A549 (cell line): Measurements from ENCODE around the gene CDH4. TPM values are rescaled to one million over a fixed set of nuclear protein-coding genes. Genes with fewer than 3 reads are reported as not detected.

Source experiments
- ATAC-seq, 2 experiments: fragments of 200-7000 bp in 1 of 2; fragments of >200 bp in 1 of 2; cut with Nextera tagmentation in 1 of 2; cut with Tn5 transposase in 1 of 2; 3 replicates each; pipeline versions ENCODE4 v1.8.0 to v1.9.1; 2018 to 2020; ENCODE audit warnings: mild to moderate bottlenecking in 1 of 2, moderate library complexity in 1 of 2
- CTCF ChIA-PET: fragments of 300-600 bp; sonication (Branson Sonifier 250); formaldehyde crosslinking; extraction: SDS; loops from one replicate; lab custom pipeline; 2021; ENCODE audit warnings: antibody characterized with exemption, inconsistent platforms; lab: Yijun Ruan, JAX
- POLR2A ChIA-PET: fragments of 350-600 bp; formaldehyde crosslinking; extraction: SDS; loops from one replicate; lab custom pipeline; 2021; ENCODE audit warnings: antibody characterized with exemption, inconsistent platforms; lab: Yijun Ruan, JAX
- DNase-seq, 2 experiments: peaks; one replicate each; pipeline versions ENCODE4 v3.0.0 to v3.0.0-alpha.2; 2011 to 2016; ENCODE audit warnings: low read depth in 1 of 2, low spot score in 1 of 2
- FAIRE-seq: peaks from 2 replicates; lab custom pipeline; 2011; peaks lifted over from hg19 to GRCh38; lab: Jason Lieb, UNC
- H3K27ac ChIP-seq, 2 experiments: fragments of >200 bp; sonication (Bioruptor Twin); formaldehyde crosslinking; 3 replicates each; pipeline ENCODE4 v1.5.1; 2016 to 2017
- H3K4me1 ChIP-seq: fragments of >200 bp; sonication (Bioruptor Twin); formaldehyde crosslinking; 3 replicates; pipeline ENCODE4 v1.6.1; 2016
- H3K4me2 ChIP-seq: fragments of >200 bp; sonication (Bioruptor Twin); formaldehyde crosslinking; 3 replicates; pipeline ENCODE4 v1.6.1; 2016
- H3K4me3 ChIP-seq: fragments of >200 bp; sonication (Bioruptor Twin); formaldehyde crosslinking; 3 replicates; pipeline ENCODE4 v1.5.1; 2016
- H3K9me3 ChIP-seq: fragments of >200 bp; sonication (Bioruptor Twin); formaldehyde crosslinking; 3 replicates; pipeline ENCODE4 v1.6.1; 2016
- BCL3 ChIP-seq: fragments of >200 bp; sonication (Bioruptor Twin); formaldehyde crosslinking; IDR thresholded peaks from 3 replicates; pipeline ENCODE4 v1.6.1; 2016
- ELK1 ChIP-seq: fragments of 150-350 bp; IDR thresholded peaks from 2 replicates; pipeline ENCODE4 v1.6.1; 2014; ENCODE audit warnings: low read depth, mild to moderate bottlenecking, low read length
- ESRRA ChIP-seq: fragments of 150-350 bp; IDR thresholded peaks from 2 replicates; pipeline ENCODE4 v1.6.1; 2014; ENCODE audit warnings: mild to moderate bottlenecking, low read length, borderline replicate concordance
- FOSB ChIP-seq: fragments of 250-450 bp; sonication (Bioruptor Pico); IDR thresholded peaks from 2 replicates; pipeline ENCODE4 v1.5.0; 2020; ENCODE audit warnings: mild to moderate bottlenecking, moderate library complexity
- HDAC2 ChIP-seq: fragments of 200-600 bp; sonication (generic); IDR thresholded peaks from 2 replicates; pipeline ENCODE4 v1.6.1; 2016
- HMGXB4 ChIP-seq: fragments of 250-450 bp; sonication (Bioruptor Pico); IDR thresholded peaks from 2 replicates; pipeline ENCODE4 v1.5.0; 2021; ENCODE audit warnings: mild to moderate bottlenecking, moderate library complexity, borderline replicate concordance
- HOXA7 ChIP-seq: fragments of 250-450 bp; sonication (Bioruptor Pico); IDR thresholded peaks from 2 replicates; pipeline ENCODE4 v1.5.0; 2020; ENCODE audit warnings: mild to moderate bottlenecking, moderate library complexity
- JUN ChIP-seq, 2 experiments: fragments of >200 bp; sonication (Bioruptor Twin); formaldehyde crosslinking; IDR thresholded peaks; 2 replicates in 1 of 2; 3 replicates in 1 of 2; pipeline ENCODE4 v1.6.1; 2016 to 2017
- JUNB ChIP-seq: fragments of >200 bp; sonication (Bioruptor Twin); formaldehyde crosslinking; IDR thresholded peaks from 2 replicates; pipeline ENCODE4 v1.6.1; 2016
- MAX ChIP-seq: IDR thresholded peaks from 2 replicates; pipeline ENCODE4 v1.6.1; 2012
- NR3C1 ChIP-seq: fragments of >200 bp; sonication (Bioruptor Twin); formaldehyde crosslinking; IDR thresholded peaks from 3 replicates; pipeline ENCODE4 v1.6.1; 2017
- REST ChIP-seq: fragments of 200-600 bp; sonication (generic); IDR thresholded peaks from 2 replicates; pipeline ENCODE4 v1.6.1; 2016; ENCODE audit warnings: antibody characterized with exemption, mild to moderate bottlenecking, moderate library complexity
- RNF2 ChIP-seq: fragments of 200-600 bp; sonication (generic); IDR thresholded peaks from 2 replicates; pipeline ENCODE4 v1.6.1; 2016; ENCODE audit warnings: low read depth, mild to moderate bottlenecking, antibody characterized with exemption, moderate library complexity, borderline replicate concordance
- TFCP2L1 ChIP-seq: fragments of 250-450 bp; sonication (Bioruptor Pico); IDR thresholded peaks from 2 replicates; pipeline ENCODE4 v1.5.0; 2021; ENCODE audit warnings: mild to moderate bottlenecking
- ZC3H11A ChIP-seq: fragments of 450-650 bp; IDR thresholded peaks from 2 replicates; pipeline ENCODE4 v1.6.1; 2014; ENCODE audit warnings: antibody characterized with exemption, mild to moderate bottlenecking
- ZNF302 ChIP-seq: fragments of 250-450 bp; sonication (Bioruptor Pico); IDR thresholded peaks from 2 replicates; pipeline ENCODE4 v1.9.0; 2021; ENCODE audit warnings: inconsistent platforms, mild to moderate bottlenecking, moderate library complexity
- WGBS: methylation state at CpG from one replicate; pipeline ENCODE4 v1.1.6; 2017; ENCODE audit errors: missing lambda C conversion rate; 5-methylcytosine and 5-hydroxymethylcytosine counted together
- polyA plus RNA-seq, 4 experiments: library from polyadenylated mRNA; depleted of rRNA in 3 of 4; stranded (reverse); fragments of >200 nt; fragmentation: RNase III in 1 of 4; extraction: RNeasy Plus Mini Kit Qiagen cat#74134 plus additional on column Dnase treatment in 1 of 4; gene quantifications; 2 replicates in 3 of 4; 3 replicates in 1 of 4; pipeline ENCODE4 v1.2.3, GENCODE V29; 2011 to 2017

The CDH4 gene
- polyA plus RNA-seq, 2 of the 4 experiments (the other 2 are of a cell fraction) = 3.4 to 10.3 TPM

- whole genome bisulfite sequencing = 60% methylated on average over 14 of the region's 18 CpGs
- Histone ChIP-seq H3K4me3 (no peak overlapping the region), H3K4me2 (no peak overlapping the region), H3K27ac (no peak overlapping the region), H3K9me3 (peaks cover 7% of the 10 kb centered on the region; the same call in 1 of the 3 replicates), H3K4me1 (no peaks in the 10 kb centered on the region)
- TF ChIP-seq ZNF302 (no peak), ZC3H11A (no peak), HOXA7 (CRISPR knock-in tag) (no peak), RNF2 (no peak), REST (no peak), JUNB (no peak), JUN (IDR thresholded peaks at IDR 0.05) (no peak)
- no peak for ATAC-seq
- CTCF ChIA-PET = no interaction called here
- POLR2A ChIA-PET = no interaction called here
- FAIRE-seq = no peak
- DNase-seq = no peak
Measured at GRCh38 chr20:61913423-61914225, 661.6 kb downstream of the CDH4 start.

GRCh38 chr20:61915101-61915500, 663.0 kb downstream of the CDH4 start:
- H3K4me3 ChIP-seq = no peak overlapping the region
- no peak overlapping the region for H3K27ac ChIP-seq
- 57% methylated on average over 5 of the region's 7 CpGs for WGBS
- H3K4me2 ChIP-seq = no peak overlapping the region
- ATAC-seq (no peak), DNase-seq (no peak), FAIRE-seq (no peak)
- peaks cover 7% of the 10 kb centered on the region; the same call in 1 of the 3 replicates for H3K9me3 ChIP-seq
- CTCF ChIA-PET = no interaction called here
- H3K4me1 ChIP-seq = no peaks in the 10 kb centered on the region
- POLR2A ChIA-PET = no interaction called here
- no peak for TF ChIP-seq BCL3

- no peak for FAIRE-seq
- DNase-seq = no peak
- Histone ChIP-seq H3K27ac (no peak overlapping the region), H3K4me2 (no peak overlapping the region), H3K9me3 (no peaks in the 10 kb centered on the region; the same call in 2 of the 3 replicates), H3K4me3 (no peak overlapping the region), H3K4me1 (no peaks in the 10 kb centered on the region)
- ChIA-PET POLR2A (no interaction called here), CTCF (interaction anchor here (0.6 to 1.4 kb wide), 2 partner anchors 20 to 250 kb away, joined by 3 to 4 read pairs; no protein-coding TSS in a partner anchor)
- no peak for TF ChIP-seq REST
- TF ChIP-seq TFCP2L1 (CRISPR knock-in tag) = no peak
- no peak for TF ChIP-seq FOSB (CRISPR knock-in tag)
- no peak for TF ChIP-seq HDAC2
- no peak for TF ChIP-seq ESRRA
- no peak for TF ChIP-seq MAX
- no peak for TF ChIP-seq HMGXB4
- no peak for TF ChIP-seq NR3C1
- no peak for TF ChIP-seq JUN (IDR thresholded peaks at IDR 0.05)
- no peak for TF ChIP-seq ELK1
- no peak for ATAC-seq
- WGBS = 62% methylated on average over 6 of the region's 6 CpGs
Measured at GRCh38 chr20:61916318-61916891, 664.3 kb downstream of the CDH4 start.
